CD4-positive, alpha-beta T cell treated with Interleukin-21 for 1 hour (primary cell): Measurements from ENCODE around the gene TPM3.

Experiments used
- DNase-seq: peaks from one replicate; pipeline ENCODE4 v3.0.0-alpha.2; 2020

TPM3 gene

GRCh38 chr1:154199563-154199879 lies 7.6 kb upstream of the TPM3 start:
- no peak for DNase-seq

DNA sequence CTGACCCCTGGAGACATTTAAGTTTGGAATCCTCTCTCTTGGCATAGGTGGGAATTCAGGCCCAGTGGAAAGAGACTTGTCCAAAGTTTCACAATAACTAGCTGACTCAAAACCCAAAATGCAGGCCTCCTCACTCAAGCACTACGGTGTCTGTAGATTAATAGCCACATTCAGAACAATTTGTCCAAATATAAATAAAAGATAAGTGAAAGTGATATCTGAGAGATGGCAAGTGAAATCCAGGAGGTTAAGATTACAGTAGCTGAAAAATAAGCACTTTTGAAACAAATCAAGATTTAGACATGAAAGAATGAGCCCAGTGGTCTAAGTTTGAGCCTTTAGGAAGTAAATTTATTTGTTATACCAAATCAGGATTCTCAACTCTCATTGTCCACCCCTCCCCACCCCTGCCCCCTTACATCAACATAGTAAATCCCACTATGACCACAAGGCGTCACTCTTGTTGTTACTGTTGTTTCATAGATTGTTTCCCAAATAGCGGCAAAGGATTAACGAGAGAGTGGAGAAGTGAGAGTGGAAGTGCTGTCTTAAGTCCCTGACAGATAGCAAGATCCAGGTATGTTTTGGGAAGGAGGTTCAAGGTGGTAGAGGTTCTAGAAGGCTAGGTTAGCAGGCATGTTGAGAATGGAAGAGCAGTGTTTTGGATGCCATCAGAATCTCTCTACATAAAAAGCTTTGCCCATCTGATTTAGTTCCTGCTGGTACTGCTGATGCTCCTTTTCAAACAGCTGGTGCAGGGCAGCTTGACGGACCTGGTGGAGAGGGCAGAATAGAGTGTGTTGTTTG lies 7.1 kb upstream of the TPM3 start:
- DNase-seq: peak; percentile 76

DNA sequence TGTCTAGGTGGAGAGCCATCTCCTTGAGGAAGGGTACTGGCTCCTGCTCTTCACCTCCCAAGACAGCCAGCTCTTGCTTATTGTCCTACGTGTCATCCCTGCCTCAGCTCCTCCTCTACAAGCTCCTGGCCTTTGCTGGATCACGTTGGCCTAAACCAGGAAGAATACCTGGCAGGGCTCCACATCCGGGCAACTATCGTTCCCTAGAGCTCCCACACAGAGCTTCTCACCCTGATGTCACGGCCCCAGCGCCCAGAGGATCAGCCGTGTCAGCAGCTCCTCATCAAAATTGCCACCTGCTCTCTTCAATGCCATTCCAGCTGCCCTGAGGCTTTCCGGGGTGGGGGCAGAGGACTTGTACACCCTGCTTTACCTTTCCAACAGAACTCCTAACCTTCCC lies 1.9 kb upstream of the TPM3 start:
- no peak for DNase-seq

- DNase-seq: no peak
Measured at GRCh38 chr1:154192476-154192875, 576 bp upstream of the TPM3 start.

GRCh38 chr1:154190550-154190949 lies 1.4 kb downstream of the TPM3 start:
- DNase-seq: no peak

- no peak for DNase-seq
Measured at GRCh38 chr1:154186852-154187501, 4.9 kb downstream of the TPM3 start.

- peak; percentile 75 for DNase-seq
Measured at GRCh38 chr1:154186177-154186576, 5.7 kb downstream of the TPM3 start.

DNA sequence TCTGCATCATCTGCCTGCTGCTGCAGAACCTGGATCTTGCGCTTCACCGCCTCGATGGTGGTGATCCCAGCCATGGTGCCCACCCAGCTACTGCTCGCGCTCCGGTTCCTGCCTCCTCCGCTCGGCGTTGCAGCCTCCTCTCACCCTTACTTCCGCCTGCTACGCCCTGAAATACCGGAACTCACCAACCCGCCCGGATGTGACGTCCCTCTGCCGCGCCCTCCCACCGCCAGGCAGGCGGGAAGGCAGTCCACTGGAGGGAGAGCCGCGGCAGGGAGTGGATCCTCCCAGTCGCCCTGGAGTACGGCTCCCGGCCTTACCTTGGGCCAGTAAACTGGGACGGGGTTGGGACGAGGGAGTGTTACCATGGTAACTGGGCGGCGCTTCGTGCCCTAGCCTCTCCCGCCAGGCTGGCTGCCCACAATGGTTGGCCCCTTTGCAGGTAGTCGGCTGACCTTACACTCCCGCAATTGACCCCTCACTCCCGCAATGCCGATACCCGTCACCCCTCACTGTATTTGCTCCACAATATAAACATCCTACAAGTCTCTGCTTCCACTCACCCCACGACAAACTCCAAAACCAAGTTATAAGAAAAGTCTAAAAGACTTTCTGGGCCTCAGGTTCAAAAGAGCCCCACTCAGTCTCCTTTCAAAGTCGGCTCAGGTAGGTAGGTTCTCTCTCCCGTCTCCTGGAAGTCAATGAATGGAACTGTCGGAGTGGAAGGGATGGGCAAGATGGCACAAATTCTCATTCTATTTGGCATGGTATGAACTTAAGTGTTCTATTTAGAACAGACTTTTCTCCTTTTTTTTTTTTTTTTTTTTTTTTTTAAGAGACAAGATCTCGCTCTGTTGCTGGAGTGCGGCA lies 8.6 kb downstream of the TPM3 start:
- peak; percentile 93 for DNase-seq

GRCh38 chr1:154182344-154183045 lies 9.4 kb downstream of the TPM3 start:
- peak; percentile 83 for DNase-seq

DNA sequence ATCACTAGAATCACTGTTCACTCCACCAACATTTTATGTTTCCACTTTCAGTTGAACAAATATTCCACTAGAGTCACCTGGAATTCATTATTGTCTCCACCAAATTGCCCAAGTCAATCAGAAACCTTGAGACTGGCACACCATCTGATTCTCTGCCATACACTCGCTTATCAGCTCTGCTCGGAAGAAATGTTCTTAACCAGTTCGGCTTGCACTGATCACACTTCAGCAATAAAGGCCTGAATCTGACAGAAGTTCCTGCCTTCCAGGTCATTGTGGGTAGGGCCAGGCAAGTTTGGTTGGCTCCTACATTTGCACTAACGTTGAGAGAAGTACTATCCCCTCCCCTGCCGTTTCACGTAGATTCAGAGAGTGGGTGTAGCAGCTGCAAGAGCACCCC lies 10.0 kb downstream of the TPM3 start:
- DNase-seq: no peak

- DNase-seq: no peak
Measured at GRCh38 chr1:154179946-154180687, 11.8 kb downstream of the TPM3 start.

- DNase-seq: peak; percentile 31
Measured at GRCh38 chr1:154178911-154179811, 12.7 kb downstream of the TPM3 start.

GRCh38 chr1:154178013-154178412 lies 13.9 kb downstream of the TPM3 start:
- DNase-seq: no peak

GRCh38 chr1:154176337-154176736 lies 15.6 kb downstream of the TPM3 start:
- no peak for DNase-seq

DNA sequence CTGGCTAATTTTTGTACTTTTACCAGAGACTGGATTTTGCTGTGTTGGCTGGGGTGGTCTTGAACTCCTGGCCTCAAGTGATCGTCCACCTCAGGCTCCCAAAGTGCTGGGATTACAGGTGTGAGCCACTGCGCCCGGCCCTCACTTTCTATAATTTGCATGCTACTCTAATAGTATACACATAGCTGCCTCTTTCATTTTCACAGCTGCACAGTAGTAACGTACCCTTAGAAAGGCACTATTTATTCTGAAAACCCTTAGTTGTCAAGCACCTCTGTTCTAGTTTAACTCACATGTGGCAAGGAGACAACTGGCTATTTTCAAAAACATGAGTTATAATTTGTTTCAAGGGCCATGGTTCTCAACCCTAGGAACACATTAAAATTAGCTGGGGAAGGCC lies 17.2 kb downstream of the TPM3 start:
- DNase-seq: no peak

DNA sequence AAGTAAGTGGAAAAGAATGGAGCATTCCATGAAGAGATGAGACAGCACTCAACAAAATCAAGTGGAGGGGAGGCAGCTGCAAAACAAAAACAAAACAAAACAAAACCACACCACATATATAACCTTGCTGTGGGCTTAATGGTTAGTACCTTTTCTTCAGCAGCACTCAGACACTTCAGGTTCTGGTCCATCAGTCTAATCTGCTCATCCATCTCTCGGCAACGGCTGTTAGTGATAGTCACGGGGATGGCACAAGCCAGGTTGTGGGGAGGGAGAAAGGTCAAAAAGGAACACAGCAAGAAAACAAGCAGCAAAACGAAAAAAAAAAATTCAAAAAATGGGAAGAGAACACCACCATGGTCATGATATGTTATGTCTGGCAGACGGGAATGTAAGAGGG lies 20.0 kb downstream of the TPM3 start:
- no peak for DNase-seq

GRCh38 chr1:154171223-154171583 lies 20.7 kb downstream of the TPM3 start:
- no peak for DNase-seq

GRCh38 chr1:154170547-154171222 lies 21.2 kb downstream of the TPM3 start:
- DNase-seq: no peak

GRCh38 chr1:154167461-154167860 lies 24.4 kb downstream of the TPM3 start:
- no peak for DNase-seq

GRCh38 chr1:154166207-154166606 lies 25.7 kb downstream of the TPM3 start:
- no peak for DNase-seq

DNA sequence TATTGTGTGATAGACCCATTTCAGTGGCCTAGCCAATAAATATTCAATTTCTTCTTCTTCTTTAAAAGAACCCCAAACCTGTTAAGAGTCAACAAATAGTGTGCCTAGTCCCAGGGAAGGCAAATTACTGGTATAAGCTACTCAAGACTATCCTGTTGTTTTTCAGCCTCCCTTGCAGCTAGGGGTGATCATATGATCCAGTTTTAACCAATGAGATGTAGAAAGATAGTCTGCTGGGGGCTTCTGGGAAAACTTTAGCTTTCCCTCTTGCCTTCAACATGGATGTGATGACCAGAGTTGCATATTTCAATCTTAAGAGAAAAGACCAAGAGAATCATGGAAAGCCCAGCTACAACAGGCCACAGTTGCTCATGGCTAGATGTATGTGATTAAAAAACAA lies 32.3 kb downstream of the TPM3 start:
- DNase-seq: no peak
